Endothelial cell of umbilical vein (primary cell): ENCODE results near the gene ANXA11. TPM values are rescaled to one million over a fixed set of nuclear protein-coding genes. Genes with fewer than 3 reads are reported as not detected.

Source experiments
- BruUV-seq: library from RNA; stranded (reverse); fragments of 400-500 nt; replicated peaks from 2 replicates; lab custom pipeline; 2021; lab: Mats Ljungman, UMichigan
- CTCF ChIA-PET: fragments of 300-600, 350-600 bp; sonication (Branson Sonifier 250); formaldehyde crosslinking; loops from one replicate; lab custom pipeline; 2021; ENCODE audit warnings: antibody characterized with exemption, inconsistent platforms; lab: Charles Lee
- POLR2A ChIA-PET: fragments of 300-600, 350-600 bp; sonication (Branson Sonifier 250); formaldehyde crosslinking; loops from one replicate; lab custom pipeline; 2021; ENCODE audit warnings: antibody characterized with exemption, inconsistent platforms; lab: Charles Lee
- DNase-seq: peaks from one replicate; pipeline ENCODE4 v3.0.0-alpha.2; 2011; ENCODE audit warnings: low read depth, low spot score
- FAIRE-seq: peaks from 2 replicates; lab custom pipeline; 2011; peaks lifted over from hg19 to GRCh38; lab: Jason Lieb, UNC
- H2AFZ ChIP-seq: 2 replicates; pipeline ENCODE4 v1.6.0; 2012; ENCODE audit warnings: low read depth, low read length, control low read depth, inconsistent platforms
- H3K27ac ChIP-seq: 2 replicates; pipeline ENCODE4 v1.5.1; 2011; ENCODE audit warnings: low read depth, mild to moderate bottlenecking, control low read depth, low read length, moderate library complexity; ENCODE audit not compliant: insufficient read depth
- H3K27me3 ChIP-seq, 2 experiments: 2 replicates each; pipeline versions ENCODE4 v1.6.0 to v1.6.1; 2011; ENCODE audit warnings: low read length in 2 of 2, mixed read lengths in 1 of 2; ENCODE audit not compliant: control insufficient read depth in 2 of 2, insufficient read depth in 2 of 2
- H3K36me3 ChIP-seq, 2 experiments: 2 replicates in 1 of 2; 3 replicates in 1 of 2; pipeline ENCODE4 v1.5.1; 2011; ENCODE audit warnings: low read length in 2 of 2, mild to moderate bottlenecking in 1 of 2, moderate library complexity in 1 of 2; ENCODE audit not compliant: control insufficient read depth in 2 of 2, insufficient read depth in 2 of 2; ENCODE audit errors: extremely low read depth in 1 of 2
- H3K4me1 ChIP-seq: 3 replicates; pipeline ENCODE4 v1.5.1; 2011; ENCODE audit warnings: mild to moderate bottlenecking, low read length; ENCODE audit not compliant: control insufficient read depth, insufficient read depth; ENCODE audit errors: extremely low read depth
- H3K4me2 ChIP-seq: 2 replicates; pipeline ENCODE4 v1.6.1; 2011; ENCODE audit warnings: low read length, control low read depth, mixed read lengths; ENCODE audit not compliant: insufficient read depth
- H3K4me3 ChIP-seq, 3 experiments: fragments of 200-600 bp in 1 of 3; sonication (generic), shearing (Covaris generic) in 1 of 3; replicated peaks in 1 of 3; 2 replicates each; pipeline ENCODE4 v1.5.1; 2011 to 2016; ENCODE audit warnings: control low read depth in 3 of 3, low read length in 3 of 3, mild to moderate bottlenecking in 2 of 3, inconsistent platforms in 1 of 3, low read depth in 1 of 3, moderate library complexity in 1 of 3; ENCODE audit not compliant: insufficient read depth in 1 of 3
- H3K79me2 ChIP-seq: 2 replicates; pipeline ENCODE4 v1.6.0; 2012; ENCODE audit warnings: low read length, inconsistent platforms; ENCODE audit not compliant: control insufficient read depth, insufficient read depth
- H3K9ac ChIP-seq: replicated peaks from 2 replicates; pipeline ENCODE3; 2011; ENCODE audit warnings: low read length, control low read depth; ENCODE audit not compliant: insufficient read depth; ENCODE audit errors: extremely low read depth
- H3K9me1 ChIP-seq: replicated peaks from 3 replicates; pipeline ENCODE4 v1.6.0; 2011; ENCODE audit warnings: mild to moderate bottlenecking, low read length; ENCODE audit not compliant: control insufficient read depth, insufficient read depth; ENCODE audit errors: extremely low read depth
- H3K9me3 ChIP-seq: replicated peaks from 2 replicates; pipeline ENCODE4 v1.5.1; 2012; ENCODE audit warnings: low read length, inconsistent platforms; ENCODE audit not compliant: control insufficient read depth, insufficient read depth
- H4K20me1 ChIP-seq: replicated peaks from 2 replicates; pipeline ENCODE3; 2011; ENCODE audit warnings: mild to moderate bottlenecking, low read length; ENCODE audit not compliant: control insufficient read depth, insufficient read depth; ENCODE audit errors: extremely low read depth
- CTCF ChIP-seq, 2 donors: IDR thresholded peaks; 1 replicate in 1 of 2; 2 replicates in 1 of 2; pipeline ENCODE4 v1.5.1; 2011; ENCODE audit warnings: low read length in 2 of 2, mild to moderate bottlenecking in 2 of 2, moderate library complexity in 2 of 2, control low read depth in 1 of 2, inconsistent platforms in 1 of 2, low read depth in 1 of 2; ENCODE audit not compliant: insufficient read depth in 1 of 2; ENCODE audit errors: extremely low read depth in 1 of 2
- EZH2 ChIP-seq: IDR thresholded peaks from 2 replicates; pipeline ENCODE4 v1.6.1; 2012; ENCODE audit warnings: borderline replicate concordance, low read depth, mild to moderate bottlenecking, moderate library complexity, low read length, inconsistent platforms; ENCODE audit not compliant: severe bottlenecking
- FOS ChIP-seq: IDR thresholded peaks from 2 replicates; pipeline ENCODE4 v1.6.1; 2011; ENCODE audit warnings: mild to moderate bottlenecking, low read length, moderate library complexity, borderline replicate concordance; ENCODE audit not compliant: insufficient read depth
- GATA2 ChIP-seq: IDR thresholded peaks from 2 replicates; pipeline ENCODE4 v1.7.0; 2011; ENCODE audit warnings: low read depth, mild to moderate bottlenecking, moderate library complexity, mixed read lengths, low read length; ENCODE audit not compliant: insufficient read length, insufficient read depth
- JUN ChIP-seq: IDR thresholded peaks from 2 replicates; pipeline ENCODE4 v1.6.1; 2011; ENCODE audit warnings: borderline replicate concordance, low read depth; ENCODE audit not compliant: insufficient read length, insufficient read depth
- MYC ChIP-seq: IDR thresholded peaks from one replicate; pipeline ENCODE4 v1.6.1; 2011; ENCODE audit warnings: mild to moderate bottlenecking, low read depth, low read length
- POLR2A ChIP-seq: IDR thresholded peaks from 2 replicates; pipeline ENCODE4 v1.6.1; 2012; ENCODE audit warnings: low read depth, mild to moderate bottlenecking, control low read depth, low read length
- POLR2AphosphoS5 ChIP-seq: IDR thresholded peaks from 2 replicates; pipeline ENCODE4 v1.6.1; 2012; ENCODE audit warnings: low read depth, mild to moderate bottlenecking, control low read depth, low read length, moderate library complexity; ENCODE audit not compliant: insufficient read depth
- dilution Hi-C: fragments of 300-500 bp; cut with MboI; formaldehyde crosslinking; loops from one replicate; pipeline ENCODE4 v1.15.0; 2019; ENCODE audit warnings: low sequenced_read_pairs; ENCODE audit not compliant: extremely low pct_ligation_motif_present
- intact Hi-C: fragments of 100-400 bp; cut with micrococcal nuclease; formaldehyde crosslinking; loops from one replicate; pipeline ENCODE4 v1.10.0; 2022
- polyA plus RNA-seq, 4 experiments: library from polyadenylated mRNA; depleted of rRNA in 3 of 4; stranded (reverse) in 3 of 4; unstranded in 1 of 4; fragments of >200 nt; gene quantifications; 2 replicates each; pipeline versions ENCODE4 v1.2.1 to v1.2.3, GENCODE V29; 2011 to 2012; ENCODE audit warnings: missing spikeins in 1 of 4
- total RNA-seq: library from RNA; stranded (reverse); gene quantifications from 2 replicates; pipeline ENCODE4 v1.2.3, GENCODE V29; 2021
- TF ChIP-seq, protein P1 (sequence below): IDR thresholded peaks from 2 replicates; pipeline ENCODE4 v1.6.1; 2011; ENCODE audit not compliant: insufficient read depth, insufficient read length

The ANXA11 gene
- total and polyA plus RNA-seq, 2 donors (not counting 3 experiments of a cell fraction or from before 2014, with no cell fraction given), result 59.2 to 143 TPM

GRCh38 chr10:80173466-80173865, 31.9 kb downstream of the ANXA11 start:
- H3K27me3 ChIP-seq, result no peaks in the 10 kb centered on the region
- H4K20me1 ChIP-seq, result no peaks in the 10 kb centered on the region
- no TSS peak for BruUV-seq
- POLR2A ChIA-PET, result no interaction called here
- H3K36me3 ChIP-seq, result peaks cover 0 to 1% of the 10 kb centered on the region in 2 experiments
- no peak overlapping the region for H2AFZ ChIP-seq
- H3K4me3 ChIP-seq, result no peak overlapping the region
- dilution Hi-C loops, result no loop called here
- no peak overlapping the region for H3K27ac ChIP-seq
- CTCF ChIA-PET, result no interaction called here
- intact Hi-C loops, result no loop called here
- FAIRE-seq (no peak), DNase-seq (no peak)
- H3K79me2 ChIP-seq, result peaks cover 13% of the 10 kb centered on the region
- no peaks in the 10 kb centered on the region for H3K9me3 ChIP-seq
- H3K9ac ChIP-seq, result no peak overlapping the region
- TF ChIP-seq, protein P1, sequence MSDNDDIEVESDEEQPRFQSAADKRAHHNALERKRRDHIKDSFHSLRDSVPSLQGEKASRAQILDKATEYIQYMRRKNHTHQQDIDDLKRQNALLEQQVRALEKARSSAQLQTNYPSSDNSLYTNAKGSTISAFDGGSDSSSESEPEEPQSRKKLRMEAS, result no peak
- TF ChIP-seq EZH2 (no peak), GATA2 (no peak), CTCF (IDR thresholded peaks at IDR 0.05; ENCODE audit: extremely low read depth in 1 of 2, insufficient read depth in 1 of 2, low read depth in 1 of 2, low read length in 2 of 2) (no peak), MYC (no peak), POLR2A (no peak), FOS (no peak), POLR2AphosphoS5 (no peak), JUN (no peak)
- H3K9me1 ChIP-seq, result no peaks in the 10 kb centered on the region
- H3K4me2 ChIP-seq, result no peak overlapping the region
- no peaks in the 10 kb centered on the region for H3K4me1 ChIP-seq
